ENCODE measurements around the gene BDKRB1.

- no peak for TF ChIP-seq CTCF (IDR thresholded peaks at IDR 0.05; ENCODE audit: low read depth, low read length, poor library complexity, severe bottlenecking)
- no peak for TF ChIP-seq EZH2phosphoT487 (IDR thresholded peaks at IDR 0.05; ENCODE audit: borderline replicate concordance, low read length)
Measured at GRCh38 chr14:96252323-96252998, 3.5 kb upstream of the BDKRB1 start.

Data from DOHH2 (cell line).